Stimulated activated CD4-positive, alpha-beta T cell treated with anti-CD3 and anti-CD28 coated beads, TNF-alpha, amount 100 ng/mL, for 4 hours (primary cell): ENCODE data around the gene ENTPD3.

Experiments used
- DNase-seq, 3 experiments: peaks; one replicate each; pipeline ENCODE4 v3.0.0-alpha.2; 2020; ENCODE audit warnings: low read depth in 3 of 3

Gene ENTPD3

DNA sequence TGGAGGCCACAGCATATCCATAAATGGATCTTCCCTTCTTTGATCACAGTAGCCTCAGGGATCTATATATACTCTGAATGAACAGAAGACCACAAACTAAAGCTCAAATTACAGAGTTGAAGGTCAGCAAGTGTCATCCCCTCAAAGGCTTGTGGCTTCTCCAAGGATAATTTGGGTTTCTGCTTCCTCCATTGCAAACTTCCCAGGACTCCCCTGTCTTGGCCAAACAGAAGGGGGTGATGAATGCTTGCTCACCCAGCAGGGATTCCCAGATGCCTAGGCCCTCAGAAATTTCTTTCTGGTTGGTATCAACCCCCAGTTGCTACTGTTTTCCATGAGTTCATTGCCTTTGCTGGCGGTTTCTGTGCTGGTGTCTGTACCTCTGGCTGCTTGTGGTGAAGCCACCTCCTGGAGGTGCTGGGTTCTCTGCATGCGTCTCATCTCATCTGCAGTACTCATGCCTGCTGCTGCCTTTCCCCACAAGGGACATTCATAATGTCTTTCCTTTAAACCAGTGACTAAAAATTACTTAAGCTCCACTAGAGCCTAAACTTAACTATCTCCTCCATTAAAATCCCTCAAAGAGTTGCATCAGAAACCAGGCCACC, 17.7 kb downstream of the ENTPD3 start:
- no peak for DNase-seq

DNA sequence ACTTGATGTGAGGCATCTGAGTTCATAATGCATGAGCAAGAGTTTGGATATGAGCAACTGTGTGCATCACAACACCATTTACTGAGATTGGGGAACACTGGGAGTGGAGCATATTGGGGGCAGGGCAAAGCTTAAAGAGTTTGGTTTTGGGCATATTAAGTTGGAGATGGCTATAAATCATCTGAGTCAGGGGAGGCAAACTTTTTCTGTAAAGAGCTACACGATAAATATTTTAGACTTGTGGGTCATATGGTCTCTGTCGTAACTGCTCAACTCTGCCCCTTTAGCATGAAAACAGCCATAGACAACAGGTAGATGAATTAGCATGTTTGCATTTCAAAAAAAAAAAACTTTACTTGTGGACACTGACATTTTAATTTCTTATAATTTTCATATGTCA, 20.0 kb downstream of the ENTPD3 start:
- DNase-seq = no peak

GRCh38 chr3:40407611-40408010, 20.6 kb downstream of the ENTPD3 start:
- no peak for DNase-seq

GRCh38 chr3:40414270-40414669, 27.3 kb downstream of the ENTPD3 start:
- no peak for DNase-seq

GRCh38 chr3:40417845-40418543, 31.0 kb downstream of the ENTPD3 start:
- no peak for DNase-seq

GRCh38 chr3:40422861-40423260, 35.9 kb downstream of the ENTPD3 start:
- DNase-seq = no peak

DNA sequence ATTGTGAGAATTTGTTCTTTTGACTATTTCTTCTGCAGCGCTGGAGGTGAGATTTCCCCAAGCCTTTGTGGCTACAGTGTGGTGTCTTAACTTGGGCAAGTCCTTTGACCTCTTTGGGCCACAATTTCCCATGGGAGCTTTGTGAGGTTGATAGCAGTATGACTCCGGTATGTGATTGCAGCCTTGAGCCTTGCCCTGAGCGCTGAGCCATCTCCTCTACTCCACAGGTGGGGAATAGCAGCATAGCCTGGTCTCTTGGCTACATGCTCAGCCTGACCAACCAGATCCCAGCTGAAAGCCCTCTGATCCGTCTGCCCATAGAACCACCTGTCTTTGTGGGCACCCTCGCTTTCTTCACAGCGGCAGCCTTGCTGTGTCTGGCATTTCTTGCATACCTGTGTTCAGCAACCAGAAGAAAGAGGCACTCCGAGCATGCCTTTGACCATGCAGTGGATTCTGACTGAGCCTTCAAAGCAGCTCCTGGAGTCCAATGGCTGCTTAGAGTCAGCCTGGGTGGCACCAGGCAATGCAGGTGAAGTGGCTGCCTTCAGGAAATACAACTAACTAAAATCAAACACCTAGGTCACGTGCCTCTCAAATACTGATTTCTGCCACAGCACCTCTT, 40.2 kb downstream of the ENTPD3 start:
- no peak for DNase-seq

GRCh38 chr3:40432793-40433192, 45.8 kb downstream of the ENTPD3 start:
- no peak for DNase-seq

- DNase-seq = no peak
Measured at GRCh38 chr3:40437889-40438288, 50.9 kb downstream of the ENTPD3 start.

- DNase-seq = no peak
Measured at GRCh38 chr3:40445062-40445461, 58.1 kb downstream of the ENTPD3 start.

DNA sequence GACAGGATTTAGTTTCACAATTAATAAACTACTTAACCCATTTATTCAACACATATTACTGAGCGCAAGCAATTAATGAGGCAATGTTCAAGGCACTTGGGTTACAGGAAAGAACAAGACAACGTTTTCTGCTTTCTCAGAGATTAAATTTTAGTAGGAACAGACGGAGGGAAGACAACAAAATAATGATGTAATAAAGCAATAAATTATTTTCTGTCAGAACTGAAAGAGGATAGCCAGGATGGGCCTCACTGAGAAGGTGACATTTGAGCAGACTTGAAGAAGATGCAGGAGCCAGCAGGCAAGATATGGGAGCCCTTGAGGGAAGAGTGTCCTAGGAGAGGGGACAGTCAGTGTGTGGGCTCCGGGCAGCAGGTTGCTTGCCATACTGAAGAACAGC, 58.9 kb downstream of the ENTPD3 start:
- DNase-seq = no peak

- DNase-seq = no peak
Measured at GRCh38 chr3:40450438-40450837, 63.5 kb downstream of the ENTPD3 start.

DNA sequence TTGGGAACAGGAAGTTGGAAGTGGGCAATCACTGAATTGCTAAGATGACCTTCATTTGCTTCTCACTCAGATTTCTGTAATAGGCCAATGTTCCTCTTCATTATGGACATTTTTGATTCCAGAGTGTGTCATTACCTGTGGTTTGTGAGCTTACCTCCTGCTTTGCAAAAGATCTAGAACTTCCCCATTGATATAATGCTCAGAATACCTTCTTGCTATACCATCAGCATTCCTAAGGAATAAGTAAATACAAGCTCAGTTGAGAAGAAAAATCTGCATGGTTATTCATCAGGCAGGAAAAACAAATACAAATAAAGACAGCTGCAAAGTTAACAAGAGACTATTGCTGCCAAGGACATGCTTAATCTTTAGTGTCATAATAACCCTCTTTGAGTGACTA, 64.6 kb downstream of the ENTPD3 start:
- no peak for DNase-seq

- no peak for DNase-seq
Measured at GRCh38 chr3:40452057-40452456, 65.1 kb downstream of the ENTPD3 start.

GRCh38 chr3:40452562-40452875, 65.5 kb downstream of the ENTPD3 start:
- DNase-seq = no peak

DNA sequence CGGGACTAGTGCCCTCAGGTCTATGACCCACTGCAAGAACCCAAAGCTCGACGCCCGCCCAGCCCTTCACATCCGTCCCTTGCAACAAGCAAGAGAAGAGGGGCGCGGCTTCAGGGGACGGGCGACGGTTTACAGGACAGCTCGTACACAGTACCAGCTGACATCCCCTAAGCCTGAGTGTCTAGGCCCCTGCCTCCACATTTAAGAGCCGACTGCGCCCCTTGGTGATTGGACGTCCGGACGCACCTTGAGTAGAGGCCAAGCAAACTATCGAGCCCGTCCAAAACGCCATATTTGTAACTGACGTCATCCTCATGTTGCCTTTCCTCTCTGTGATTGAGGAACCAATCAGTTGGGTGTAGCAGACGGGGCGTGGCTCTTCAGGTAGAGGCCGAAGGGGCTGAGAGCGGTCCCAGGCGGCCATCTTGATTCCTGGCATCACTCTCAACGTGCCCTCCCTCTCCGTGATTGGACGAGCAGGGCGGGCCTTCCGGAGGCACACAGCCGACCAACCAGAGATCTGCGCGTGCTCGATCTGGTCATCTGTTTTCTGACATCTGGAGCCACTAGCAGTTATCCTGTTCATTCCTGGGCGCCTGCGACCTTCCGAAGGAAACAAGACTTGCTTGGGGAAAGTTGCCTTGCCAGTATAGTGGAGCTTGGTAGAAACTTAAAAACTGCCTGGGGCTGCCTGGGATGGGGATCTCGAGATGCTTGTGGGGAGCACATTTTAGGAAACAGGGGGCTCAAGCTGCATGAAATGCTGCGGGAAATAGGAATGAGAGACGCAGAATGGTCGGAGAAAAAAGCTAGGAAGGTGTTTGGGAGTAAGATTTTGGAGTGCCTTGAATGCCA, 66.1 kb downstream of the ENTPD3 start:
- peak; percentile 83 to 91 (median 89) for DNase-seq

GRCh38 chr3:40453933-40454332, 66.9 kb downstream of the ENTPD3 start:
- DNase-seq = no peak

DNA sequence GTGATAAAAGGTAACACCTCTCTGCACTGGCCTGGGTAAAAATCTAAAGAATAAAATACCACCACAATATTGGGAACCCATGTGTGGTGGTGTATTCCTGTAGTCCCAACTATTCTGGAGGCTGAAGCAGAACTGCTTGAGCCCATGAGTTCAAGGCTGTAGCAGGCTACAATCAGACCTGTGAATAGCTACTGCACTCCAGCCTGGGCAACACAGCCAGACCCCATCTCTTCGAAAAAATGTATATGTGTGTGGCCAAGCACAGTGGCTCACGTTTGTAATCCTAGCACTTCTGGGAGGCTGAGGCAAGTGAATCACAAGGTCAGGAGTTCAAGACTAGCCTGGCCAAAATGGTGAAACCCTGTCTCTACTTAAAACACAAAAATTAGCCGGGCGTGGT, 68.3 kb downstream of the ENTPD3 start:
- DNase-seq = no peak

GRCh38 chr3:40456279-40456939, 69.4 kb downstream of the ENTPD3 start:
- DNase-seq = no peak

GRCh38 chr3:40456940-40457823, 70.2 kb downstream of the ENTPD3 start, which contains the start of gene RPL14:
Gene RPL14, plus strand, starts transcription at chr3:40457339. Its CDS starts 133 bp downstream, at chr3:40457472.
- peak; percentile 86 to 93 (median 91) for DNase-seq

DNA sequence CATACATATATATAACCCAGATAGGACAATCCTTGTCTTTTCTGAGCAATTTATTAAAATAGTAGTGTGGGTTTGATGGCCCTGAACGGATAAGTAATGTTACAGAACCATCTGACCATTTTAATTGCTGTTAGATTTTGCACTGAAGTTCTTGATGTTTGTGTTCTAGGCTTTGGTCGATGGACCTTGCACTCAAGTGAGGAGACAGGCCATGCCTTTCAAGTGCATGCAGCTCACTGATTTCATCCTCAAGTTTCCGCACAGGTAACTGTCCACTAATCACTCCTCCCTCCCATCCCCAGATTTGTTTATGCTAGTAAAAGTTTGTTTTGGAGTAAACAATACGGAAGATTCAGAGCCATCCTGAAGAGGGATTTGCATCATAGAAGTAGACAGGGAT, 71.5 kb downstream of the ENTPD3 start:
- DNase-seq = no peak
